OCI-LY7 (cell line): ENCODE measurements around the gene ANKRD33B. TPM values are rescaled to one million over a fixed set of nuclear protein-coding genes. Genes with fewer than 3 reads are reported as not detected.

Experiments used
- BruUV-seq: library from RNA; stranded (reverse); fragments of 400-500 nt; replicated peaks from 2 replicates; lab custom pipeline; 2021; lab: Mats Ljungman, UMichigan
- CTCF ChIA-PET: fragments of 300-600 bp; sonication (Branson Sonifier 250); formaldehyde crosslinking; loops from one replicate; lab custom pipeline; 2022; ENCODE audit warnings: antibody characterized with exemption; ENCODE audit not compliant: unreplicated experiment; lab: Charles Lee
- POLR2A ChIA-PET: fragments of 300-600 bp; sonication (Branson Sonifier 250); formaldehyde crosslinking; loops from one replicate; lab custom pipeline; 2022; ENCODE audit warnings: antibody characterized with exemption; lab: Charles Lee
- DNase-seq: peaks from one replicate; pipeline ENCODE4 v3.0.0-alpha.2; 2015; ENCODE audit warnings: low spot score
- H2AFZ ChIP-seq: fragments of 200-600 bp; sonication (generic), shearing (Covaris generic); 2 replicates; pipeline ENCODE4 v1.6.1; 2014; ENCODE audit warnings: mild to moderate bottlenecking, antibody characterized with exemption, low read length, moderate library complexity
- H3K27ac ChIP-seq: fragments of 200-600 bp; sonication (generic); 2 replicates; pipeline ENCODE4 v1.5.1; 2014; ENCODE audit warnings: mixed run types, low read depth, mild to moderate bottlenecking, moderate library complexity, low read length, inconsistent platforms; ENCODE audit not compliant: poor library complexity, severe bottlenecking
- H3K36me3 ChIP-seq: fragments of 200-600 bp; sonication (generic); 2 replicates; pipeline ENCODE4 v1.6.1; 2014; ENCODE audit warnings: mild to moderate bottlenecking, antibody characterized with exemption, low read length, moderate library complexity, mixed read lengths; ENCODE audit not compliant: insufficient read depth
- H3K4me1 ChIP-seq: fragments of 200-600 bp; sonication (generic); 2 replicates; pipeline ENCODE4 v1.5.1; 2014; ENCODE audit warnings: mild to moderate bottlenecking, low read length; ENCODE audit not compliant: insufficient read depth, poor library complexity, severe bottlenecking
- H3K4me2 ChIP-seq: fragments of 200-600 bp; sonication (generic); 2 replicates; pipeline ENCODE4 v1.6.1; 2014; ENCODE audit warnings: mild to moderate bottlenecking, low read length
- H3K4me3 ChIP-seq: fragments of 200-600 bp; sonication (generic); 2 replicates; pipeline ENCODE4 v1.5.1; 2014; ENCODE audit warnings: mild to moderate bottlenecking, low read depth, low read length; ENCODE audit not compliant: poor library complexity, severe bottlenecking
- H3K79me2 ChIP-seq: fragments of 200-600 bp; sonication (generic); 2 replicates; pipeline ENCODE4 v1.6.1; 2016; ENCODE audit warnings: low read depth, mild to moderate bottlenecking, low read length, moderate library complexity, mixed read lengths; ENCODE audit not compliant: insufficient read depth
- H3K9me2 ChIP-seq: fragments of 200-600 bp; sonication (generic); 2 replicates; pipeline ENCODE4 v1.6.1; 2016; ENCODE audit warnings: mild to moderate bottlenecking, low read length, mixed read lengths; ENCODE audit not compliant: insufficient read depth
- H3K9me3 ChIP-seq: fragments of 200-600 bp; sonication (generic); 2 replicates; pipeline ENCODE4 v1.6.1; 2014; ENCODE audit warnings: mild to moderate bottlenecking, mixed run types, low read length, mixed read lengths
- H4K20me1 ChIP-seq: fragments of 200-600 bp; sonication (generic); 2 replicates; pipeline ENCODE4 v1.6.1; 2014; ENCODE audit warnings: mild to moderate bottlenecking, antibody characterized with exemption, low read length, moderate library complexity, mixed read lengths; ENCODE audit not compliant: insufficient read depth
- CTCF ChIP-seq: fragments of 200-600 bp; sonication (generic); conservative IDR thresholded peaks from 2 replicates; pipeline ENCODE4 v1.5.1; 2014; ENCODE audit warnings: mild to moderate bottlenecking, antibody characterized with exemption, low read length, moderate library complexity, mixed read lengths
- EZH2phosphoT487 ChIP-seq: fragments of 200-600 bp; sonication (generic); IDR thresholded peaks from 2 replicates; pipeline ENCODE4 v1.6.1; 2018; ENCODE audit warnings: low read depth, borderline replicate concordance, mild to moderate bottlenecking, mixed run types, antibody characterized with exemption, low read length, moderate library complexity, mixed read lengths
- intact Hi-C: fragments of 100-400 bp; cut with micrococcal nuclease; formaldehyde crosslinking; loops from one replicate; pipeline ENCODE4 v1.10.0; 2022; ENCODE audit not compliant: unreplicated experiment
- total RNA-seq, 2 experiments: library from RNA; depleted of rRNA in 1 of 2; stranded (reverse); fragments of >200 nt in 1 of 2; shearing (Covaris generic) in 1 of 2; gene quantifications; 2 replicates each; pipeline ENCODE4 v1.2.3, GENCODE V29; 2014 to 2022

ANKRD33B gene
- total RNA-seq, 2 experiments from 2014 or later = 5.6 to 11.4 TPM

- CTCF ChIA-PET = interaction anchor here (0.6 to 1.8 kb wide), 2 partner anchors 41 to 134 kb away, joined by 3 to 7 read pairs; no protein-coding TSS in a partner anchor
- BruUV-seq = no TSS peak
- H4K20me1 ChIP-seq = no peaks in the 10 kb centered on the region
- DNase-seq = peak; percentile 48
- peak overlapping the region; percentile 1; the same call in 1 of the 2 replicates for H2AFZ ChIP-seq
- no peak for TF ChIP-seq CTCF
- TF ChIP-seq EZH2phosphoT487 = no peak
- intact Hi-C loops = loop anchor here (10.0 kb wide), 1 partner anchor 282 kb away; no protein-coding TSS in a partner anchor
- no peaks in the 10 kb centered on the region for H3K36me3 ChIP-seq
- H3K4me1 ChIP-seq = peaks cover 50% of the 10 kb centered on the region
- H3K27ac ChIP-seq = peak overlapping the region; percentile 64
- H3K9me2 ChIP-seq = no peaks in the 10 kb centered on the region
- H3K9me3 ChIP-seq = no peaks in the 10 kb centered on the region
- H3K4me3 ChIP-seq = peak overlapping the region; percentile 78
- peaks cover 7% of the 10 kb centered on the region; the same call in 1 of the 2 replicates for H3K79me2 ChIP-seq
- peak overlapping the region; percentile 97 for H3K4me2 ChIP-seq
- POLR2A ChIA-PET = interaction anchor here (0.6 to 2.7 kb wide), 11 partner anchors 9 to 199 kb away, joined by 3 to 13 read pairs (median 4); no protein-coding TSS in a partner anchor
These were observed 2.7 kb downstream of the ANKRD33B start for GRCh38 chr5:10566543-10567068.

DNA sequence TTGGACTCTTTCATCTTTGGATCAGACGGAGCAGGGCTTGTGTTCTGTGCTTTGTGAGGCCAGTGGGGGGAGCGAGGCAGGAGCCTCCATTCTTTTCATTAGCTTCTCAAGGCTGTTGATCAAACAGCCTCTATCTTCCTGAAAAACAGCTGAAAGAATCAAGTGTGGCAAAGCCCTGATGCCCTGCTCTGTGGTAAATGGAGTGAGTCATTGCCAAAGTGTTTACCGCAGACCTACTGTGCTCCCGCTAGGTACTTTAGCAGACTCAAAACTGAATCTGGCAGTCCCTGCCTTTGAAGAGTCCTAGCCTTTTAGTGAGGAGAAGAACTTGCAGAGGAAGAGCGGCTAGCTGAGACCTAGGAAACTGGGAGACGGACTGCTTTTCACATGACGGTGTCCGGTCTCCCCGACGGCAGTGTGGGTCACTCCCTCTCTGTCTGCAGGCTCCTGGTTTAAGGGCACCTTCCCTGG lies 3.3 kb downstream of the ANKRD33B start:
- no peaks in the 10 kb centered on the region for H3K36me3 ChIP-seq
- no TSS peak for BruUV-seq
- peak overlapping the region; percentile 97 for H3K4me2 ChIP-seq
- H4K20me1 ChIP-seq = no peaks in the 10 kb centered on the region
- peak overlapping the region; percentile 78 for H3K4me3 ChIP-seq
- intact Hi-C loops = loop anchor here (10.0 kb wide), 1 partner anchor 282 kb away; no protein-coding TSS in a partner anchor
- TF ChIP-seq CTCF (no peak), EZH2phosphoT487 (no peak)
- POLR2A ChIA-PET = interaction anchor here (0.6 to 2.7 kb wide), 12 partner anchors 9 to 327 kb away, joined by 3 to 13 read pairs (median 4); no protein-coding TSS in a partner anchor
- DNase-seq = no peak
- peak overlapping the region; percentile 64 for H3K27ac ChIP-seq
- 0 out of 2 replicates have a peak overlapping the region, but pooled peaks have one; percentile 1 for H2AFZ ChIP-seq
- CTCF ChIA-PET = interaction anchor here (0.6 to 1.8 kb wide), 3 partner anchors 11 to 134 kb away, joined by 3 to 7 read pairs (median 3); no protein-coding TSS in a partner anchor
- H3K79me2 ChIP-seq = peaks cover 7% of the 10 kb centered on the region; the same call in 1 of the 2 replicates
- H3K4me1 ChIP-seq = peaks cover 46% of the 10 kb centered on the region
- H3K9me2 ChIP-seq = no peaks in the 10 kb centered on the region
- no peaks in the 10 kb centered on the region for H3K9me3 ChIP-seq
